C4-2B (cell line): Measurements from ENCODE around the gene MEAF6.

Source experiments
- H3K27ac ChIP-seq: fragments of 450-650 bp; 2 replicates; pipeline ENCODE4 v1.5.1; 2017
- ZFX ChIP-seq: fragments of 450-650 bp; IDR thresholded peaks from 2 replicates; pipeline ENCODE4 v1.6.1; 2017
- TF ChIP-seq, protein P1 (sequence below): fragments of 450-650 bp; conservative IDR thresholded peaks from 2 replicates; pipeline ENCODE4 v1.5.1; 2017; ENCODE audit warnings: mild to moderate bottlenecking

The MEAF6 gene

GRCh38 chr1:37465593-37466517 lies 48.7 kb downstream of the MEAF6 start:
- no peak for TF ChIP-seq ZFX
- H3K27ac ChIP-seq = peak overlapping the region; percentile 86

DNA sequence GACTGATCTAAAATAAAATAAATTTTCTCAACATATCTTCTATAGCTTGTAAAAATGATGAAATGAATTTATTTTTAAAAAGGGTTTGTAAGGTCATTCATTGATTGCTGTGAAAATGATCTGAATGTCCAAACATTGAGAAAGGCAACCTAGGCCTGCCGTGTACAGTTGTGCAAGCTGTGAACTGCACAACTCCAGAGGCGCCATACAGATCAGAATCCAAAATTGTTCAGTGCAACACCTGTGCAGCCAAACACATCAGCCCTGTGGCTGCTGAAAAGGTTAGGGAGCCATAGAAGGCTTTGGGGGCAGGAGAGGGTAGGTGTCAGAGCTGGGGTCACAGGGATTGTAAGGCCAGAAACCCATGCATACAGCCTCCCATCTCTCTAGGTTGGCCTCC lies 50.1 kb downstream of the MEAF6 start:
- peak overlapping the region; percentile 86 for H3K27ac ChIP-seq
- TF ChIP-seq ZFX = no peak
- TF ChIP-seq, protein P1, sequence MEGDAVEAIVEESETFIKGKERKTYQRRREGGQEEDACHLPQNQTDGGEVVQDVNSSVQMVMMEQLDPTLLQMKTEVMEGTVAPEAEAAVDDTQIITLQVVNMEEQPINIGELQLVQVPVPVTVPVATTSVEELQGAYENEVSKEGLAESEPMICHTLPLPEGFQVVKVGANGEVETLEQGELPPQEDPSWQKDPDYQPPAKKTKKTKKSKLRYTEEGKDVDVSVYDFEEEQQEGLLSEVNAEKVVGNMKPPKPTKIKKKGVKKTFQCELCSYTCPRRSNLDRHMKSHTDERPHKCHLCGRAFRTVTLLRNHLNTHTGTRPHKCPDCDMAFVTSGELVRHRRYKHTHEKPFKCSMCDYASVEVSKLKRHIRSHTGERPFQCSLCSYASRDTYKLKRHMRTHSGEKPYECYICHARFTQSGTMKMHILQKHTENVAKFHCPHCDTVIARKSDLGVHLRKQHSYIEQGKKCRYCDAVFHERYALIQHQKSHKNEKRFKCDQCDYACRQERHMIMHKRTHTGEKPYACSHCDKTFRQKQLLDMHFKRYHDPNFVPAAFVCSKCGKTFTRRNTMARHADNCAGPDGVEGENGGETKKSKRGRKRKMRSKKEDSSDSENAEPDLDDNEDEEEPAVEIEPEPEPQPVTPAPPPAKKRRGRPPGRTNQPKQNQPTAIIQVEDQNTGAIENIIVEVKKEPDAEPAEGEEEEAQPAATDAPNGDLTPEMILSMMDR = no peak

DNA sequence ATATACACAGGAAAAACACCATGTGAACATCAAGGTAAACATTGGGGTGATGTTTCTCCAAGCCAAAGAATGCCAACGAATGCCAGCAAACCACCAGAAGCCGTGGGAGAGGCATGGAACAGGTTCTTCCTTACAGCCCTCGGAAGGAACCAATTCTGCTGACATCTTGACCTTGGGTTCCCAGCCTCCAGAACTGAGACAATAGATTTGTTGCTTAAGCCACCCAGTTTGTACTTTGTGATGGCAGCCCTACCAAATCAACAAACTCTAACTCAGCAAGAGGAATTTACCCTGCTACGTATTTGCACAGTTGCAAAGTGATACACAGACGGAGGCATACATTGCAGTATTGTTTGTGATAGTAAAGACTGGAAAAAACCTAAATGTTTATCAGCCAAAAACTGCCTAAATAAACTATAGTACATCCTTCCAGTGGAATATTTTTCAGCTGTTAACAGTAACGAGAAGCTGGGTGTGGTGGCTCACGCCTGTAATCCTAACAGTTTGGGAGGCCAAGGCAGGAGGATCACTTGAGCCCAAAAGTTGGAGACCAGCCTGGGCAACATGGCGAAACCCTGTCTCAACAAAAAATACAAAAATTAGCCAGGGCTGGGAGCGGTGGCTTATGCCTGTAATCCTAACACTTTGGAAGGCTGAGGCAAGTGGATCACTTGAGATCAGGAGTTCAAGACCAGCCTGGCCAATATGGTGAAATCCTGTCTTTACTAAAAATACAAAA lies 52.7 kb downstream of the MEAF6 start:
- peak overlapping the region; percentile 37 for H3K27ac ChIP-seq
- TF ChIP-seq, protein P1 = no peak
- no peak for TF ChIP-seq ZFX

DNA sequence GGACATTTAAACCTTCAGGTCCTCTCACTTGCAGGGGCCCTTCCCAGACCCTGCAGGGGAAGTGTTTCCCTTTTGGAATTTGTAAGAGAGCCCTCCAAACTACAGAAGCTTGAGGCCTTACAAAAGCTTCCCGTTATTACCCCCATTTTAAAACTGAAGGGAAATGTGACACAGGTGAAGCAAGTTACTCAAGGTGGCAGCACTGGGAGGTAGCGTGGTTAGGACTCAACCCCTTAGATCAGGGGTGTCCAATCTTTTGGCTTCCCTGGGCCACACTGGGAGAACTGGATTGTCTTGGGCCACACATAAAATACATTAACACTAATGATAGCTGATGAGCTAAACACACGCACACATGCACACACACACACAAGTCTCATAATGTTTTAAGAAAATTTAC lies 56.0 kb downstream of the MEAF6 start:
- H3K27ac ChIP-seq = no peak overlapping the region
- TF ChIP-seq, protein P1 = no peak
- no peak for TF ChIP-seq ZFX

DNA sequence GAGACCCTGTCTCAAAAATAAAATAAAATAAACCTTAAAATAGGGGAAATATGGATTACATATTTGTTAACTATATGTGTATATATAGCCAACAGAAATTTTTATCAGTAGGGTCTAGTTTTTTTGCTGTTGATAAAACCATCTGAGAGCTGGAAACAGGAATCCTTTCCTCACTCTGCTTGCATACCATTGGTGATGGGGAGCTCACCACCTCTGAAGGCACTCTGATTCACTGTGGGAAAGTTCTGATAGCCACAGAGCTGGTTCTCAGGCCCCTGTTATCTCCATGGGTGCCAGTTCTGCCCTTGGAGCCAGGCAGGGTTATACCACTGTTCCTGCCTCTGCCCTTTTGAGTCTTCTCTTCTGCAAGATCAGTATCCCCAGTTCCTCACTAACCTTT lies 58.0 kb downstream of the MEAF6 start:
- no peak overlapping the region for H3K27ac ChIP-seq
- no peak for TF ChIP-seq ZFX
- TF ChIP-seq, protein P1 = no peak

DNA sequence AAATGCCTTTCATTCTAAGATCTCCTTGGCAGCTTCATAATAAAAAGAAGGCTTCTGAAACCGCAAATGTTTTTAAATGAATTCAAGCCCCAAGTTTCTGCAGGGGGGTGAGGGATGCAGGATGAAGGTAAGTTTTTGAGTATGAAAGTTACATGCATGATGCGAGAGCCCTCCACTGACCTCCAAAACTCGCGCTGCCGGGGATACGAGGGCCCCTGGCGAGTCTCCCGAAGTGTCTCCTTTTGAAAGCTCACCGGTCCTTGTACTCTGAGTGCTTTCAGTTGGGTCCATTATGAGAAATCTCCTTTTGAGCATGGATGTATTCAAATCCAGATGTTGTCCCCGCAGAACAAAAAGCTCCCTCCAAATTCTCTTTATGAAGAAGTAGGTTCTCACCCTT lies 59.0 kb downstream of the MEAF6 start:
- peak overlapping the region; percentile 37; the same call in 1 of the 2 replicates for H3K27ac ChIP-seq
- TF ChIP-seq ZFX = no peak
- TF ChIP-seq, protein P1 = no peak

GRCh38 chr1:37453647-37454046 lies 60.9 kb downstream of the MEAF6 start:
- H3K27ac ChIP-seq = no peak overlapping the region
- TF ChIP-seq, protein P1 = no peak
- no peak for TF ChIP-seq ZFX
